Gastrocnemius medialis (tissue), 4 donors: ENCODE results near the gene SIL1.
"Not testable (repeated sequence)": the region's sequence is repeated elsewhere in the genome, so short reads cannot be mapped to it uniquely, and the experiment has no call there.

Source experiments
- POLR2A ChIP-seq, 2 donors: fragments of 450-650 bp; IDR thresholded peaks; one replicate each; pipeline ENCODE4 v1.6.1; 2017; ENCODE audit warnings: antibody characterized with exemption in 2 of 2, mild to moderate bottlenecking in 2 of 2, moderate library complexity in 2 of 2
- TF ChIP-seq, protein P1 (sequence below), 5 experiments: fragments of 450-650 bp in 3 of 5; fragments of 200-600 bp in 2 of 5; sonication (generic) in 2 of 5; IDR thresholded peaks in 4 of 5; conservative IDR thresholded peaks in 1 of 5; 1 replicate in 4 of 5; 2 replicates in 1 of 5; pipeline ENCODE4 v1.5.1; 2016 to 2019; ENCODE audit warnings: antibody characterized with exemption in 5 of 5, mild to moderate bottlenecking in 3 of 5, moderate library complexity in 3 of 5

DNA sequence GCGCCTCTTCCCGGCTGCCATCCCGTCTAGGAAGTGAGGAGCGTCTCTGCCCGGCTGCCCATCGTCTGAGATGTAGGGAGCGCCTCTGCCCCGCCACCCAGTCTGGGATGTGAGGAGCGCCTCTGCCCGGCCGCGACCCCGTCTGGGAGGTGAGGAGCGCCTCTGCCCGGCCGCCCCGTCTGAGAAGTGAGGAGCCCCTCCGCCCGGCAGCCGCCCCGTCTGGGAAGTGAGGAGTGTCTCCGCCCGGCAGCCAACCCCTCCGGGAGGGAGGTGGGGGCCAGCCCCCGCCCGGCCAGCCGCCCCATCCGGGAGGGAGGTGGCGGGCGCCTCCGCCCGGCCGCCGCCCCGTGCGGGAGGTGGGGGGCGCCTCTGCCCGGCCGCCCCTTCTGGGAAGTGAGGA, 85.8 kb downstream of the SIL1 start:
- TF ChIP-seq, protein P1, sequence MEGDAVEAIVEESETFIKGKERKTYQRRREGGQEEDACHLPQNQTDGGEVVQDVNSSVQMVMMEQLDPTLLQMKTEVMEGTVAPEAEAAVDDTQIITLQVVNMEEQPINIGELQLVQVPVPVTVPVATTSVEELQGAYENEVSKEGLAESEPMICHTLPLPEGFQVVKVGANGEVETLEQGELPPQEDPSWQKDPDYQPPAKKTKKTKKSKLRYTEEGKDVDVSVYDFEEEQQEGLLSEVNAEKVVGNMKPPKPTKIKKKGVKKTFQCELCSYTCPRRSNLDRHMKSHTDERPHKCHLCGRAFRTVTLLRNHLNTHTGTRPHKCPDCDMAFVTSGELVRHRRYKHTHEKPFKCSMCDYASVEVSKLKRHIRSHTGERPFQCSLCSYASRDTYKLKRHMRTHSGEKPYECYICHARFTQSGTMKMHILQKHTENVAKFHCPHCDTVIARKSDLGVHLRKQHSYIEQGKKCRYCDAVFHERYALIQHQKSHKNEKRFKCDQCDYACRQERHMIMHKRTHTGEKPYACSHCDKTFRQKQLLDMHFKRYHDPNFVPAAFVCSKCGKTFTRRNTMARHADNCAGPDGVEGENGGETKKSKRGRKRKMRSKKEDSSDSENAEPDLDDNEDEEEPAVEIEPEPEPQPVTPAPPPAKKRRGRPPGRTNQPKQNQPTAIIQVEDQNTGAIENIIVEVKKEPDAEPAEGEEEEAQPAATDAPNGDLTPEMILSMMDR (IDR thresholded peaks at IDR 0.05 in 4 of 5, conservative IDR thresholded peaks at IDR 0.05 in 1 of 5) = not testable (repeated sequence)
- not testable (repeated sequence) for TF ChIP-seq POLR2A (IDR thresholded peaks at IDR 0.05)
